ENCODE results near the gene CA10. TPM values are rescaled to one million over a fixed set of nuclear protein-coding genes. Genes with fewer than 3 reads are reported as not detected.

Gene CA10
- total and polyA plus RNA-seq, 2 experiments from 2014 or later = 0.92 to 1.5 TPM

GRCh38 chr17:51707216-51707615, 451.3 kb downstream of the CA10 start:
- Histone ChIP-seq H4K20me1 (replicated peaks; ENCODE audit: insufficient read depth) (no peaks in the 10 kb centered on the region), H3K4me1 (ENCODE audit: insufficient read depth) (no peaks in the 10 kb centered on the region), H3K4me3 (no peak overlapping the region), H3K9me2 (ENCODE audit: insufficient read depth) (peaks cover 8% of the 10 kb centered on the region; the same call in 1 of the 2 replicates), H3K4me2 (no peak overlapping the region), H3K27me3 (ENCODE audit: insufficient read depth) (no peaks in the 10 kb centered on the region), H2AFZ (no peak overlapping the region), H3K36me3 (ENCODE audit: insufficient read depth) (no peaks in the 10 kb centered on the region), H3K79me2 (replicated peaks; ENCODE audit: insufficient read depth) (no peaks in the 10 kb centered on the region), H3K27ac (ENCODE audit: low read depth) (no peak overlapping the region), H3F3A (replicated peaks; ENCODE audit: low read depth) (no peaks in the 10 kb centered on the region)
- ATAC-seq (no peak), DNase-seq (ENCODE audit: low spot score) (no peak)
- Mint-ChIP-seq H3K4me3 (no peak overlapping the region), H3K36me3 (ENCODE audit: low read depth) (no peaks in the 10 kb centered on the region), H3K27ac (no peak overlapping the region), H3K4me1 (no peaks in the 10 kb centered on the region), H3K9me3 (no peaks in the 10 kb centered on the region; the same call in 2 of the 3 replicates), H3K27me3 (ENCODE audit: insufficient read depth, low read depth, poor library complexity) (peaks cover 2% of the 10 kb centered on the region)
- TF ChIP-seq CTCF (conservative IDR thresholded peaks at IDR 0.05; ENCODE audit: low read depth in 2 of 2) (no peak), CREB1 (CRISPR knock-in tag; IDR thresholded peaks at IDR 0.05; ENCODE audit: low read depth) (no peak), REST (IDR thresholded peaks at IDR 0.05; ENCODE audit: unreplicated experiment) (no peak), EZH2 (IDR thresholded peaks at IDR 0.05; ENCODE audit: low read depth, unreplicated experiment) (no peak)

- no peaks in the 10 kb centered on the region for H3K36me3 ChIP-seq (ENCODE audit: insufficient read depth)
- no peak for ATAC-seq
- H3K4me3 Mint-ChIP-seq = no peak overlapping the region
- no peak for TF ChIP-seq ZNF114 (CRISPR knock-in tag; IDR thresholded peaks at IDR 0.05)
- TF ChIP-seq POLR2AphosphoS5 (IDR thresholded peaks at IDR 0.05; ENCODE audit: low read depth) = no peak
- TF ChIP-seq ZNF462 (CRISPR knock-in tag; IDR thresholded peaks at IDR 0.05) = no peak
Measured at GRCh38 chr17:51706093-51706492, 452.4 kb downstream of the CA10 start.

More at GRCh38 chr17:51706093-51706492, 452.4 kb downstream of the CA10 start:
- H4K20me1 ChIP-seq (replicated peaks; ENCODE audit: insufficient read depth) = no peaks in the 10 kb centered on the region
- H3F3A ChIP-seq (replicated peaks; ENCODE audit: low read depth) = no peaks in the 10 kb centered on the region
- no peak overlapping the region for H2AFZ ChIP-seq
- no peaks in the 10 kb centered on the region for H3K4me1 Mint-ChIP-seq
- H3K27me3 Mint-ChIP-seq (ENCODE audit: insufficient read depth, low read depth, poor library complexity) = peaks cover 2% of the 10 kb centered on the region
- H3K4me2 ChIP-seq = no peak overlapping the region
- no peak overlapping the region for H3K27ac ChIP-seq (ENCODE audit: low read depth)
- H3K36me3 Mint-ChIP-seq (ENCODE audit: low read depth) = no peaks in the 10 kb centered on the region
- H3K9me3 Mint-ChIP-seq = no peaks in the 10 kb centered on the region; the same call in 2 of the 3 replicates
- H3K79me2 ChIP-seq (replicated peaks; ENCODE audit: insufficient read depth) = no peaks in the 10 kb centered on the region
- H3K4me1 ChIP-seq (ENCODE audit: insufficient read depth) = no peaks in the 10 kb centered on the region
- H3K27me3 ChIP-seq (ENCODE audit: insufficient read depth) = no peaks in the 10 kb centered on the region
- DNase-seq (ENCODE audit: low spot score) = no peak
- H3K4me3 ChIP-seq = no peak overlapping the region
- H3K27ac Mint-ChIP-seq = no peak overlapping the region
- H3K9me2 ChIP-seq (ENCODE audit: insufficient read depth) = peaks cover 8% of the 10 kb centered on the region; the same call in 1 of the 2 replicates

Data from GM23338 (cell line).